Measurements from ENCODE around the gene TTC39C. TPM values are rescaled to one million over a fixed set of nuclear protein-coding genes. Genes with fewer than 3 reads are reported as not detected.
"Not testable (repeated sequence)": the region's sequence is repeated elsewhere in the genome, so short reads cannot be mapped to it uniquely, and the experiment has no call there.

TTC39C gene
- total RNA-seq, 4 donors from 2014 or later: 24.7 to 39.1 (median 34.2) TPM

GRCh38 chr18:24142376-24142775 lies 127.8 kb downstream of the TTC39C start:
- ATAC-seq (ENCODE audit: low FRiP score) (no peak), DNase-seq (ENCODE audit: low spot score) (no peak)
- TF ChIP-seq CTCF (IDR thresholded peaks at IDR 0.05): no peak

- ATAC-seq (ENCODE audit: low FRiP score): not testable (repeated sequence)
Observed at GRCh38 chr18:24149591-24149990, 135.0 kb downstream of the TTC39C start.

GRCh38 chr18:24153397-24153796 lies 138.8 kb downstream of the TTC39C start:
- no peak for DNase-seq (ENCODE audit: low spot score)
- no peak for TF ChIP-seq CTCF (IDR thresholded peaks at IDR 0.05)
- ATAC-seq (ENCODE audit: low FRiP score): no peak

More at GRCh38 chr18:24149591-24149990, 135.0 kb downstream of the TTC39C start:
- not testable (repeated sequence) for DNase-seq (ENCODE audit: low spot score)

DNA sequence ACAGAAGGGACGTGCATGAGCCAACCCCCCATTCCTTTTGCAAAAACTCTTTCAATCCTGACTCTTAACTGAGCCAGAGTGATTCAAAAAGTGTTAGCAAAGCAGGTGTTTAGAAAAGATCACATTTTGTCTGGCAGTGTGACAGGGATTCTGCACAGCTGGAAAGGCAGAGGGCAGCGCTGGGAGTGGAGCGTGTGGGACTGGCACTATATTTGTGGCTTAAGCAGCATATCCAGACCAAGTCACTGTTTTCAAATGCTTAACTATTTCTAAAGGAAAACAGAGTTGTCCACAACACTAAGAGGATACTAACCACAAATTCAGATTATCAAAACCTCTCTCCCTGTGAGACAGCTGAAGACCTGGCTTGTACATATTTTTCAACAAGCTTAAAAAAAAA lies 143.3 kb downstream of the TTC39C start:
- DNase-seq (ENCODE audit: low spot score) (no peak), ATAC-seq (ENCODE audit: low FRiP score) (no peak)
- no peak for TF ChIP-seq CTCF (IDR thresholded peaks at IDR 0.05)

- DNase-seq (ENCODE audit: low spot score): no peak
- no peak for TF ChIP-seq CTCF (IDR thresholded peaks at IDR 0.05)
- no peak for ATAC-seq (ENCODE audit: low FRiP score)
Observed at GRCh38 chr18:24160086-24160485, 145.5 kb downstream of the TTC39C start.

- no peak for TF ChIP-seq CTCF (IDR thresholded peaks at IDR 0.05)
- ATAC-seq (ENCODE audit: low FRiP score) (no peak), DNase-seq (ENCODE audit: low spot score) (no peak)
Observed at GRCh38 chr18:24161304-24161703, 146.8 kb downstream of the TTC39C start.

DNA sequence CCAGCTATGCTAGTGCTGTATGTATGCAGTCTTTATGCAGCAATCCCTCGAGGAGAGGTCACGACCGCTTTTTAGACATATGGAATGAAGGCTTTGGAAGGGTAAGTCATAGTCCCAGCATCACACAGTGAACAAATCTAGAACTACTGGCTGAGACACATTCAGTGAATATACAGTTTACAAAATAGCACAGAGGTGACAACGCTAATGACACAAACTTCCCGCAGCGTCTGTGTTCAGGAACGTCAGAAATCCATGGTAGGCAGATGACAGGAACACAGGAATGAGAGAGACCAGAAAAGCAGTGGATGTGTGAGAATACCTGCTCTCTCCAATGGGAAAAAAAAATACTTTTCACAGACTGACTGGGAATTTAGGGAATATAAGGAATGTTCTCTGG lies 153.9 kb downstream of the TTC39C start:
- no peak for ATAC-seq (ENCODE audit: low FRiP score)
- TF ChIP-seq CTCF (IDR thresholded peaks at IDR 0.05): no peak

GRCh38 chr18:24170360-24170759 lies 155.8 kb downstream of the TTC39C start:
- no peak for TF ChIP-seq CTCF (IDR thresholded peaks at IDR 0.05)
- DNase-seq (ENCODE audit: low spot score) (no peak), ATAC-seq (ENCODE audit: low FRiP score) (no peak)

More for the DNA sequence above, 153.9 kb downstream of the TTC39C start:
- DNase-seq (ENCODE audit: low spot score): no peak

Measured in omental fat pad (tissue), 4 donors.